GM12878 (cell line): Measurements from ENCODE around the gene NTPCR. TPM values are rescaled to one million over a fixed set of nuclear protein-coding genes. Genes with fewer than 3 reads are reported as not detected.

Experiments
- CHD4 ChIP-seq: fragments of 200-600 bp; sonication (generic); IDR thresholded peaks from 2 replicates; pipeline ENCODE4 v1.6.1; 2016; ENCODE audit warnings: mild to moderate bottlenecking
- EED ChIP-seq: sonication (generic); IDR thresholded peaks from 2 replicates; pipeline ENCODE4 v1.6.1; 2016; ENCODE audit warnings: antibody characterized with exemption, low read depth
- GATAD2B ChIP-seq: fragments of 450-650 bp; conservative IDR thresholded peaks from 2 replicates; pipeline ENCODE4 v1.6.1; 2017; ENCODE audit warnings: low read depth, mild to moderate bottlenecking, moderate library complexity
- PBX3 ChIP-seq: IDR thresholded peaks from 2 replicates; pipeline ENCODE4 v1.6.1; 2011; ENCODE audit warnings: mild to moderate bottlenecking, low read depth, low read length, moderate library complexity; ENCODE audit not compliant: insufficient replicate concordance
- RAD51 ChIP-seq: fragments of 450-650 bp; IDR thresholded peaks from 2 replicates; pipeline ENCODE4 v1.6.1; 2016; ENCODE audit warnings: moderate library complexity, mild to moderate bottlenecking, inconsistent platforms
- SP1 ChIP-seq: IDR thresholded peaks from one replicate; pipeline ENCODE4 v1.6.1; 2011; ENCODE audit warnings: low read depth, low read length
- ZBED1 ChIP-seq: IDR thresholded peaks from 2 replicates; pipeline ENCODE4 v1.6.1; 2016; ENCODE audit warnings: borderline replicate concordance
- polyA plus RNA-seq, 11 experiments: library from polyadenylated mRNA; depleted of rRNA in 4 of 11; unstranded in 6 of 11; stranded (reverse) in 5 of 11; fragments of >200 nt; fragmentation: Nextera tagmentation in 4 of 11; fragmentation: Illumina TruSeq in 1 of 11; extraction: Ambion mirVana in 4 of 11; extraction: Trizol in 1 of 11; gene quantifications; 1 replicate in 1 of 11; 2 replicates in 10 of 11; pipeline versions ENCODE4 v1.2.1 to v1.2.3, GENCODE V29; 2011 to 2016; ENCODE audit warnings: inconsistent platforms in 2 of 11, missing spikeins in 2 of 11, low read depth in 1 of 11
- total RNA-seq, 4 experiments: library from RNA; depleted of rRNA in 3 of 4; stranded (reverse); fragments of >200 nt in 3 of 4; fragmentation: Illumina TruSeq in 1 of 4; extraction: Trizol in 1 of 4; gene quantifications; 2 replicates each; pipeline versions ENCODE4 v1.2.1 to v1.2.3, GENCODE V29; 2013 to 2021
- TF ChIP-seq, protein P1 (sequence below): fragments of 450-650 bp; IDR thresholded peaks from 2 replicates; pipeline ENCODE4 v1.6.1; 2018; ENCODE audit warnings: mild to moderate bottlenecking, low read depth, moderate library complexity; ENCODE audit not compliant: partially characterized antibody
- TF ChIP-seq, protein P2 (sequence below): fragments of 450-650 bp; IDR thresholded peaks from 2 replicates; pipeline ENCODE4 v1.6.1; 2016; ENCODE audit warnings: mild to moderate bottlenecking

The NTPCR gene
- total and polyA plus RNA-seq, 10 of the 15 experiments (the other 5 are each of a cell fraction or from before 2014, with no cell fraction given) = 25.4 to 109 (median 56.6) TPM

DNA sequence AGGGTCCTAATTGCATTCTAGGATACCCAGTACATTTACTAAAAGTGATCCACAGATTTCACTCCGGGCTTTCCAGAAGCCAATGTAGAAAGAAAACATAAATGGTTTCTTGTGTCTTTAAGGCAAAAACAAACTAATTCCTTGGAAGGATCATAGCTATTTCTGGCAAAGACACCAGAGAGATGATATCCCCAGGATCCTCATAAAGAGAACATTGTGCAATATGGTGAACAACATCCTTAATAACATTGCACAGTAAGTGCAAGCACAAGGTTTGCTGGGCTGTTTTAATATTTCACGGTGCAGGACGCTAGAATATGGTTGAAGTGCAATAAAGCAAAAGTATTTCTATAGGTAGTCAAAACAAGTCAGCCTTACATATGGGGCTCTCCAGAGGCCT, 83.0 kb downstream of the NTPCR start (continued):
- TF ChIP-seq ZBED1 = no peak
- no peak for TF ChIP-seq EED
- no peak for TF ChIP-seq SP1
- TF ChIP-seq GATAD2B = no peak
- TF ChIP-seq PBX3 = no peak
- TF ChIP-seq, protein P1, sequence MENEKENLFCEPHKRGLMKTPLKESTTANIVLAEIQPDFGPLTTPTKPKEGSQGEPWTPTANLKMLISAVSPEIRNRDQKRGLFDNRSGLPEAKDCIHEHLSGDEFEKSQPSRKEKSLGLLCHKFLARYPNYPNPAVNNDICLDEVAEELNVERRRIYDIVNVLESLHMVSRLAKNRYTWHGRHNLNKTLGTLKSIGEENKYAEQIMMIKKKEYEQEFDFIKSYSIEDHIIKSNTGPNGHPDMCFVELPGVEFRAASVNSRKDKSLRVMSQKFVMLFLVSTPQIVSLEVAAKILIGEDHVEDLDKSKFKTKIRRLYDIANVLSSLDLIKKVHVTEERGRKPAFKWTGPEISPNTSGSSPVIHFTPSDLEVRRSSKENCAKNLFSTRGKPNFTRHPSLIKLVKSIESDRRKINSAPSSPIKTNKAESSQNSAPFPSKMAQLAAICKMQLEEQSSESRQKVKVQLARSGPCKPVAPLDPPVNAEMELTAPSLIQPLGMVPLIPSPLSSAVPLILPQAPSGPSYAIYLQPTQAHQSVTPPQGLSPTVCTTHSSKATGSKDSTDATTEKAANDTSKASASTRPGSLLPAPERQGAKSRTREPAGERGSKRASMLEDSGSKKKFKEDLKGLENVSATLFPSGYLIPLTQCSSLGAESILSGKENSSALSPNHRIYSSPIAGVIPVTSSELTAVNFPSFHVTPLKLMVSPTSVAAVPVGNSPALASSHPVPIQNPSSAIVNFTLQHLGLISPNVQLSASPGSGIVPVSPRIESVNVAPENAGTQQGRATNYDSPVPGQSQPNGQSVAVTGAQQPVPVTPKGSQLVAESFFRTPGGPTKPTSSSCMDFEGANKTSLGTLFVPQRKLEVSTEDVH = no peak
- TF ChIP-seq CHD4 = no peak
- TF ChIP-seq, protein P2, sequence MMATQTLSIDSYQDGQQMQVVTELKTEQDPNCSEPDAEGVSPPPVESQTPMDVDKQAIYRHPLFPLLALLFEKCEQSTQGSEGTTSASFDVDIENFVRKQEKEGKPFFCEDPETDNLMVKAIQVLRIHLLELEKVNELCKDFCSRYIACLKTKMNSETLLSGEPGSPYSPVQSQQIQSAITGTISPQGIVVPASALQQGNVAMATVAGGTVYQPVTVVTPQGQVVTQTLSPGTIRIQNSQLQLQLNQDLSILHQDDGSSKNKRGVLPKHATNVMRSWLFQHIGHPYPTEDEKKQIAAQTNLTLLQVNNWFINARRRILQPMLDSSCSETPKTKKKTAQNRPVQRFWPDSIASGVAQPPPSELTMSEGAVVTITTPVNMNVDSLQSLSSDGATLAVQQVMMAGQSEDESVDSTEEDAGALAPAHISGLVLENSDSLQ = no peak
- no peak for TF ChIP-seq RAD51
- TF ChIP-seq, all 136 proteins: peak for 0

Other genes with a start within 250 kb of the NTPCR start
- gene MAP10, start 145.2 kb upstream of the NTPCR start, total RNA-seq (2014; rRNA removed) = 3.9 and 4.7 TPM in 2 replicates
- 4.2 TPM in 2 replicates for gene MAP10, start 145.2 kb upstream of the NTPCR start, total RNA-seq (2014; rRNA removed; fragmentation: Illumina TruSeq; extraction: Trizol)
- 4.4 and 4.7 TPM in 2 replicates for gene MAP10, start 145.2 kb upstream of the NTPCR start, total RNA-seq (2021)
- 4.3 and 5.7 TPM in 2 replicates for gene MAP10, start 145.2 kb upstream of the NTPCR start, polyA plus RNA-seq (2011; rRNA removed)
- 5.0 and 6.3 TPM in 2 replicates for gene MAP10, start 145.2 kb upstream of the NTPCR start, polyA plus RNA-seq (2014; fragmentation: Illumina TruSeq; extraction: Trizol)
- 1 to 10 TPM in 1 of 2 experiments, under 1 TPM in 1; 0.85 to 1.3 TPM for gene MAP10, start 145.2 kb upstream of the NTPCR start, polyA plus RNA-seq (2014; fragmentation: Nextera tagmentation; extraction: Ambion mirVana)
- gene MAP10, start 145.2 kb upstream of the NTPCR start, polyA plus RNA-seq (2014; rRNA removed) = 3.0 and 4.2 TPM in 2 replicates
- gene MAP10, start 145.2 kb upstream of the NTPCR start, polyA plus RNA-seq (2016; fragmentation: Nextera tagmentation; extraction: Ambion mirVana) = 1 to 10 TPM; 4.5 to 5.0 TPM